Kidney (tissue), 14 donors: ENCODE data around the gene GALNT9. TPM values are rescaled to one million over a fixed set of nuclear protein-coding genes. Genes with fewer than 3 reads are reported as not detected.

Experiments used
- DNase-seq, 5 donors: peaks; one replicate each; pipeline ENCODE4 v3.0.0-alpha.2; 2013 to 2020
- FAIRE-seq: peaks from 2 replicates; lab custom pipeline; 2012; peaks lifted over from hg19 to GRCh38; lab: Jason Lieb, UNC
- H3K27ac ChIP-seq, 2 donors: one replicate each; pipeline ENCODE4 v1.7.0; 2013; ENCODE audit warnings: low read depth in 2 of 2, low read length in 2 of 2, inconsistent platforms in 1 of 2
- H3K27me3 ChIP-seq: one replicate; pipeline ENCODE4 v1.7.1; 2013; ENCODE audit warnings: low read length, inconsistent platforms; ENCODE audit not compliant: control insufficient read depth, insufficient read depth
- H3K36me3 ChIP-seq, 3 donors: one replicate each; pipeline versions ENCODE4 v1.7.0 to v1.7.1; 2013; ENCODE audit warnings: low read length in 3 of 3, control low read depth in 1 of 3, inconsistent platforms in 1 of 3; ENCODE audit not compliant: insufficient read depth in 3 of 3, control insufficient read depth in 2 of 3
- H3K4me1 ChIP-seq, 3 donors: one replicate each; pipeline versions ENCODE4 v1.7.0 to v1.7.1; 2013; ENCODE audit warnings: low read length in 3 of 3, inconsistent platforms in 1 of 3, low read depth in 1 of 3; ENCODE audit not compliant: control insufficient read depth in 2 of 3, insufficient read depth in 2 of 3
- H3K4me3 ChIP-seq, 3 donors: one replicate each; pipeline versions ENCODE4 v1.7.0 to v1.8.1; 2013; ENCODE audit warnings: low read length in 3 of 3, control low read depth in 1 of 3, inconsistent platforms in 1 of 3
- H3K9ac ChIP-seq, 3 donors: one replicate each; pipeline versions ENCODE4 v1.7.0 to v1.7.1; 2013; ENCODE audit warnings: low read length in 3 of 3, control low read depth in 1 of 3, inconsistent platforms in 1 of 3
- H3K9me3 ChIP-seq, 3 donors: one replicate each; pipeline versions ENCODE4 v1.7.0 to v1.7.1; 2013; ENCODE audit warnings: low read length in 3 of 3, control low read depth in 1 of 3, inconsistent platforms in 1 of 3; ENCODE audit not compliant: control insufficient read depth in 2 of 3, insufficient read depth in 1 of 3
- intact Hi-C: fragments of 100-400 bp; cut with DNase I; formaldehyde crosslinking; loops from one replicate; pipeline ENCODE4 v1.11.1; 2022
- polyA plus RNA-seq: library from polyadenylated mRNA; stranded (reverse); fragments of 350-450 nt; fragmentation: Illumina TruSeq; extraction: RNeasy Lipid Tissue Mini Kit (QIAGEN cat#74804); gene quantifications from one replicate; pipeline ENCODE4 v1.2.3, GENCODE V29; 2014; ENCODE audit warnings: low read depth, low replicate concordance; ENCODE audit not compliant: insufficient read depth
- total RNA-seq: library from RNA; stranded (reverse); fragmentation: NEBNext Ultra II Directional; extraction: Animal tissue kit (Norgen Biotek cat#: 25700); gene quantifications from one replicate; pipeline ENCODE4 v1.2.1, GENCODE V29; 2021
- TF ChIP-seq, protein P1 (sequence below): IDR thresholded peaks from 3 replicates; pipeline ENCODE4 v1.5.1; 2012; ENCODE audit warnings: mild to moderate bottlenecking, moderate library complexity, borderline replicate concordance; ENCODE audit not compliant: insufficient read depth; ENCODE audit errors: extremely low read depth
- donor health status: control.
- donor health status: control.
- donor health status: control.
- donor health status: control.
- donor health status: control.
- donor health status: DM: yes; HTN: yes; CAD: no.
- donor health status: Normal renal cell carcinoma (clear cell type).

The GALNT9 gene
- total and polyA plus RNA-seq, 2 donors from 2014 or later = 4.8 to 20.7 TPM

GRCh38 chr12:132154341-132154761 lies 175.0 kb downstream of the GALNT9 start:
- no peak for FAIRE-seq
- H3K9ac ChIP-seq = peak overlapping the region in 1 of 3 donors; percentile 29
- peaks cover 0 to 16% (median 0%) of the 10 kb centered on the region in 3 donors for H3K9me3 ChIP-seq
- peaks cover 0 to 5% (median 5%) of the 10 kb centered on the region in 3 donors for H3K4me1 ChIP-seq
- H3K4me3 ChIP-seq = peak overlapping the region in 1 of 3 donors; percentile 43
- peaks cover 9% of the 10 kb centered on the region for H3K27me3 ChIP-seq
- intact Hi-C loops = no loop called here
- H3K27ac ChIP-seq = no peak overlapping the region
- H3K36me3 ChIP-seq = peaks cover 13 to 28% (median 21%) of the 10 kb centered on the region in 3 donors
- TF ChIP-seq, protein P1, sequence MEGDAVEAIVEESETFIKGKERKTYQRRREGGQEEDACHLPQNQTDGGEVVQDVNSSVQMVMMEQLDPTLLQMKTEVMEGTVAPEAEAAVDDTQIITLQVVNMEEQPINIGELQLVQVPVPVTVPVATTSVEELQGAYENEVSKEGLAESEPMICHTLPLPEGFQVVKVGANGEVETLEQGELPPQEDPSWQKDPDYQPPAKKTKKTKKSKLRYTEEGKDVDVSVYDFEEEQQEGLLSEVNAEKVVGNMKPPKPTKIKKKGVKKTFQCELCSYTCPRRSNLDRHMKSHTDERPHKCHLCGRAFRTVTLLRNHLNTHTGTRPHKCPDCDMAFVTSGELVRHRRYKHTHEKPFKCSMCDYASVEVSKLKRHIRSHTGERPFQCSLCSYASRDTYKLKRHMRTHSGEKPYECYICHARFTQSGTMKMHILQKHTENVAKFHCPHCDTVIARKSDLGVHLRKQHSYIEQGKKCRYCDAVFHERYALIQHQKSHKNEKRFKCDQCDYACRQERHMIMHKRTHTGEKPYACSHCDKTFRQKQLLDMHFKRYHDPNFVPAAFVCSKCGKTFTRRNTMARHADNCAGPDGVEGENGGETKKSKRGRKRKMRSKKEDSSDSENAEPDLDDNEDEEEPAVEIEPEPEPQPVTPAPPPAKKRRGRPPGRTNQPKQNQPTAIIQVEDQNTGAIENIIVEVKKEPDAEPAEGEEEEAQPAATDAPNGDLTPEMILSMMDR = no peak
- peak in 3 of 5 donors; percentile 42 to 62 (median 43) for DNase-seq

GRCh38 chr12:132153501-132154340 lies 175.7 kb downstream of the GALNT9 start:
- H3K4me3 ChIP-seq = peak overlapping the region in 1 of 3 donors; percentile 43
- FAIRE-seq = no peak

DNA sequence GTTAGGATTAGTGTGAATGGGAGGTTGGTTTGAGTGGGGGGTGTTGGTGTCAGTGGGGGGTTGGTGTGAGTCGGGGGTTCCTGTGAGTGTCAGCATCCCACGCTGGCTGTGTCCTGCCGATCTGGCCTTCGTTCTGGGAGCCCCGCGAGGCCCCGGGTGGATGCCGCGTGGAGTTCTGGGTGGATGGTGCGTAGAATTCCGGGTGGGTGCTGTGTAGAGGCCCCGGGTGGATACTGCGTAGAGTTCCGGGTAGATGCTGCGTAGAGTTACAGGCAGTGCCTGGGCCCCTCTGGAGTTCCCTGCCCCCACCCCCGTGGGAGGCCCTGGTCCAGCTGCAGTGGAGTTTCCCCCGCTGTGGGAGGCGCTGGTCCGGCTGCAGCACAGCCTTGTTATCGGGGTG lies 176.4 kb downstream of the GALNT9 start:
- no peak overlapping the region for H3K4me3 ChIP-seq
- intact Hi-C loops = no loop called here
- no peak for FAIRE-seq

More at GRCh38 chr12:132153501-132154340, 175.7 kb downstream of the GALNT9 start:
- DNase-seq = peak; percentile 90 to 95 (median 94)
- Histone ChIP-seq H3K9ac (peak overlapping the region in 1 of 3 donors; percentile 29), H3K36me3 (peaks cover 13 to 28% (median 21%) of the 10 kb centered on the region in 3 donors), H3K9me3 (peaks cover 0 to 16% (median 0%) of the 10 kb centered on the region in 3 donors), H3K27me3 (peaks cover 9% of the 10 kb centered on the region), H3K27ac (no peak overlapping the region), H3K4me1 (peaks cover 0 to 5% (median 5%) of the 10 kb centered on the region in 3 donors)
- intact Hi-C loops = no loop called here
- TF ChIP-seq, protein P1 = peak; percentile 92

More for the DNA sequence above, 176.4 kb downstream of the GALNT9 start:
- DNase-seq = peak in 2 of 5 donors; percentile 65 to 75
- Histone ChIP-seq H3K9ac (no peak overlapping the region), H3K27me3 (peaks cover 7% of the 10 kb centered on the region), H3K4me1 (peaks cover 0 to 5% (median 5%) of the 10 kb centered on the region in 3 donors), H3K9me3 (peaks cover 0 to 14% (median 0%) of the 10 kb centered on the region in 3 donors), H3K36me3 (peaks cover 13 to 25% (median 20%) of the 10 kb centered on the region in 3 donors), H3K27ac (no peak overlapping the region)
- TF ChIP-seq, protein P1 = no peak
